Bronchial epithelial cell (primary cell): ENCODE data around the gene RGS10. TPM values are rescaled to one million over a fixed set of nuclear protein-coding genes. Genes with fewer than 3 reads are reported as not detected.

Experiments
- DNase-seq: peaks from one replicate; pipeline ENCODE4 v3.0.0-alpha.2; 2010; ENCODE audit warnings: low read depth
- FAIRE-seq: peaks from 2 replicates; lab custom pipeline; 2011; peaks lifted over from hg19 to GRCh38; lab: Jason Lieb, UNC
- H3K27me3 ChIP-seq: 2 replicates; pipeline ENCODE4 v1.5.1; 2011; ENCODE audit warnings: low read length; ENCODE audit not compliant: control insufficient read depth, insufficient read depth
- H3K36me3 ChIP-seq: 2 replicates; pipeline ENCODE4 v1.5.1; 2011; ENCODE audit warnings: low read length; ENCODE audit not compliant: control insufficient read depth, insufficient read depth
- H3K4me3 ChIP-seq: 2 replicates; pipeline ENCODE4 v1.5.1; 2011; ENCODE audit warnings: mild to moderate bottlenecking, low read depth, low read length, control low read depth
- total RNA-seq: library from RNA; depleted of rRNA; stranded (reverse); fragments of >200 nt; gene quantifications from 2 replicates; pipeline ENCODE4 v1.2.1, GENCODE V29; 2014
- TF ChIP-seq, protein P1 (sequence below): IDR thresholded peaks from 2 replicates; pipeline ENCODE4 v1.5.1; 2011; ENCODE audit warnings: mild to moderate bottlenecking, moderate library complexity, low read length, control low read depth, inconsistent platforms; ENCODE audit not compliant: insufficient read depth, severe bottlenecking

RGS10 gene
- total RNA-seq, 1 donor from 2014 or later: 35.5 TPM

- Histone ChIP-seq H3K4me3 (no peak overlapping the region), H3K27me3 (no peaks in the 10 kb centered on the region), H3K36me3 (no peaks in the 10 kb centered on the region)
- DNase-seq (no peak), FAIRE-seq (no peak)
- TF ChIP-seq, protein P1, sequence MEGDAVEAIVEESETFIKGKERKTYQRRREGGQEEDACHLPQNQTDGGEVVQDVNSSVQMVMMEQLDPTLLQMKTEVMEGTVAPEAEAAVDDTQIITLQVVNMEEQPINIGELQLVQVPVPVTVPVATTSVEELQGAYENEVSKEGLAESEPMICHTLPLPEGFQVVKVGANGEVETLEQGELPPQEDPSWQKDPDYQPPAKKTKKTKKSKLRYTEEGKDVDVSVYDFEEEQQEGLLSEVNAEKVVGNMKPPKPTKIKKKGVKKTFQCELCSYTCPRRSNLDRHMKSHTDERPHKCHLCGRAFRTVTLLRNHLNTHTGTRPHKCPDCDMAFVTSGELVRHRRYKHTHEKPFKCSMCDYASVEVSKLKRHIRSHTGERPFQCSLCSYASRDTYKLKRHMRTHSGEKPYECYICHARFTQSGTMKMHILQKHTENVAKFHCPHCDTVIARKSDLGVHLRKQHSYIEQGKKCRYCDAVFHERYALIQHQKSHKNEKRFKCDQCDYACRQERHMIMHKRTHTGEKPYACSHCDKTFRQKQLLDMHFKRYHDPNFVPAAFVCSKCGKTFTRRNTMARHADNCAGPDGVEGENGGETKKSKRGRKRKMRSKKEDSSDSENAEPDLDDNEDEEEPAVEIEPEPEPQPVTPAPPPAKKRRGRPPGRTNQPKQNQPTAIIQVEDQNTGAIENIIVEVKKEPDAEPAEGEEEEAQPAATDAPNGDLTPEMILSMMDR: no peak
Observed at GRCh38 chr10:119495021-119495505, 47.5 kb downstream of the RGS10 start.

DNA sequence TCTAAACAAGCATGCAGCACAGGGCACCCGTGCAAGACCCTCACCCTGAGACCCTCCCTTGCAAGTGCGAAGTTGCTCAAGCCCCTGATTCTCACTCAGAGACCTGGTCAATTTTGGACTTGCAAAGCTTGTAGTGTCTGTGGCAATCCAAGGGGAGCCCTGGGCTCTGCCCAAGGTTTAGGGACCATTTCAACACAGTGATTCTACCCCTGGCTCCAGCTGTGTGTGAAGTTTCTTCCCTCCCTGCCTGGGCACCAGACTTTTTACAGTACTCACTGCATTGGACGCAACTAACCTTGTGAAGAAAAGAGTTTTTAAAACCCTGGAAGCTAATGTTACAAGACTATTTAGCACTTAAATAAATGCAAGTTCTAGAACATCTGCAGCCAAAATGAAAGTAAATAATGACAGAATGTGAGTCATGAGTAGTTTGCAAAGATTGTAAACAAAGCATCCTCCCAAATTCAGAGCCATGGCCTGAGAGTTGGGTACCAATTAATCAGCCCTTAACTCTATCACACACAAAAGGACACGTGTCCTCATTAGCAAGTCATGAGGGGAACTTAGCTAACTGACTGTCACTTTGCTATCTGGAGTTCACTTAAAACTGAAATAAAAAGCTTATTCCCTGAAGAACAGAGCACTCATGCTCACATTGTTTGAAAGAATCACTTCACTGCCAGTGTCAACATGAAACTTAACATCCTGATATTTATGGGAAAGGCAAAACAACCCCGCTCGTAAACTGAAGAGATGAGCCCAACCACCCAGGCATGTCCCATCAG is 48.1 kb downstream of the RGS10 start:
- Histone ChIP-seq H3K27me3 (no peaks in the 10 kb centered on the region), H3K36me3 (no peaks in the 10 kb centered on the region), H3K4me3 (no peak overlapping the region)
- TF ChIP-seq, protein P1: no peak
- FAIRE-seq: no peak
- peak; percentile 30 for DNase-seq

DNA sequence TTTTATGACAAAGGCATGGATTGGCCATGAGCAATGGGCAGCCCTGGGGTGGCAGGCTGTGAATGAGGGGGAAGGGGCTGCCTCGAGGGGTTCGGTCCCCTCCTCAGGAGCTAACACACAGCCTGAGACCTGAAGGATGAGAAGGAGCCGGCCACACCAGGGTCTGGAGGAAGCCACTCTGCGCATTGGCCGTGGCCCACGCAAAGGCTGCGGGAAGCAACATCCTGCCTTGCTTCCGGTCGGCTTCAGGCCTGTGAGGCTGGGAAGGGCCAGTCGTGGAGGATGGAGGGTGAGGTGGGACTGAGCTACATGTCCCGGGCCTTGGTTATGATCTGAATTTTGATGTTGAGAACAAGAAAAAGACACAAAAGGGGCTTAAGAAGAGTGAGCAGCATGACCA is 49.4 kb downstream of the RGS10 start:
- TF ChIP-seq, protein P1: no peak
- no peak overlapping the region for H3K4me3 ChIP-seq
- DNase-seq: no peak
- H3K27me3 ChIP-seq: no peaks in the 10 kb centered on the region
- no peaks in the 10 kb centered on the region for H3K36me3 ChIP-seq
- no peak for FAIRE-seq

- H3K4me3 ChIP-seq: no peak overlapping the region
- TF ChIP-seq, protein P1: no peak
- no peak for DNase-seq
- no peaks in the 10 kb centered on the region for H3K27me3 ChIP-seq
- FAIRE-seq: no peak
- H3K36me3 ChIP-seq: no peaks in the 10 kb centered on the region
Observed at GRCh38 chr10:119491966-119492757, 50.4 kb downstream of the RGS10 start.

DNA sequence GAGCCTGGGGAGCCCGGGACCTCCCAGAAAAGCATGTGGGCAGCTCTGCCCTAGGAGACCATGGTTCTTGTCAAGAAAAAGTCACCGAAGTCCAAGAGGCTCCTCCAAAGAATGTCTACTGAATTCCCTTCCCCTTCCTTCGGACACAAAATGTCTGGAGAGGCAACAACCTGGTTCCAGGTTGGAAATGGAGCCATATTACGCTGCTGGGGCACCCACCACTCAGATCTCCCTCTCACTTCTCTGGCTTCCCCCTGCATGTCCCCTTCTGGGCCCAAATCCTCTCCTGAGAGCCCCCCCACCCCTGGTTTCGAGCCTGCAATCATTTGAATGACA is 52.6 kb downstream of the RGS10 start:
- no peak overlapping the region for H3K4me3 ChIP-seq
- TF ChIP-seq, protein P1: no peak
- no peaks in the 10 kb centered on the region for H3K36me3 ChIP-seq
- H3K27me3 ChIP-seq: no peaks in the 10 kb centered on the region
- FAIRE-seq (no peak), DNase-seq (no peak)
